Globus pallidus (tissue), 1 donor: ENCODE results near the gene PHIP.
"Not testable (repeated sequence)": the region's sequence is repeated elsewhere in the genome, so short reads cannot be mapped to it uniquely, and the experiment has no call there.

ENCODE experiments used
- DNase-seq: peaks from one replicate; pipeline ENCODE4 v3.0.0-alpha.2; 2015; ENCODE audit warnings: low spot score

The PHIP gene

DNA sequence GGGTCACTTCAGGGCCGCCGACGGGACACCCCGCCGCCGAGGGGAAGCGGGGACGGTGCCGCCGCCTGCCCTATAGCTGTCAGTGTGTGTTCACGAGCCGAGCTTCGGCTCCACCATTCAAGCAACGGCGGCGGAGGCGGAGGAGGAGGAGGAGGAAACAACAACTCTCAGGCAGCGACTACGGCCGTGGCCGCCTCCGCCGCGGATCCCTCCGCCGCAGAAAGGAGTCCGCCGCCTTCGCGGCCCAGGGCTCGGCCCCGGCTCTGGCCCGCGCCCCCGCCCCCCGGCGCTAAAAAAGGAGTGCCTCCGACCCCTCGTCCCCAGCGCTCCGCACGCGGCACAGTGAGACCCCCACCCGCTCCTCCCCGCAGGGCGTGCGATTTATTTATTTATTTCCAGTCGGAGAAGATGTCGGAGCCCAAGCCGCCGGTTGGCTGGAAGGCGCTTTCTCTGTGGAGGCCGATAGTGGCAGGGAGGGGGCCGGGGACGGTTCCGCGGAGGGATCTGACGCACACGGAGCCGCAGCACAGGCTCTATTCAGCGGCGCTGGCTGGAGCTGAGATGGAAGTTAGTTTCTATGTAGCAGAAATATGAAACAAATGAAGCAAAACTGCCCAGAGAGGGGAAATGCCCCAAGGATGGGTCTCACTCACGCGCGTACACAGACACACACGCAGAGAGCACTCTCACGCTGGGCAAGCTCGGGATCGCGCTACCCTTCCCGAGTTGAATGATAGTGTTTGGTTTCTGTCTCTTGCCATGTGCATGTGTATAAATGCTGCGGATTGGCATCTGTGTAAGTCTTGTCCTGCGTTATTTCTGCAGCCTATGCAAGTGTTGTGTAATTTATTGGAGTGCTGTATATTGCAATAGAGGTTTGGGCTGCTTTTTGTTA, at the start of gene PHIP:
PHIP (minus strand) TSS at position 180 of the 895 bp plus-strand sequence. CDS start 186 bp downstream, outside the sequence.
- DNase-seq, result peak; percentile 93

- DNase-seq, result no peak
Measured at GRCh38 chr6:79127660-79128059, 49.6 kb upstream of the PHIP start.

DNA sequence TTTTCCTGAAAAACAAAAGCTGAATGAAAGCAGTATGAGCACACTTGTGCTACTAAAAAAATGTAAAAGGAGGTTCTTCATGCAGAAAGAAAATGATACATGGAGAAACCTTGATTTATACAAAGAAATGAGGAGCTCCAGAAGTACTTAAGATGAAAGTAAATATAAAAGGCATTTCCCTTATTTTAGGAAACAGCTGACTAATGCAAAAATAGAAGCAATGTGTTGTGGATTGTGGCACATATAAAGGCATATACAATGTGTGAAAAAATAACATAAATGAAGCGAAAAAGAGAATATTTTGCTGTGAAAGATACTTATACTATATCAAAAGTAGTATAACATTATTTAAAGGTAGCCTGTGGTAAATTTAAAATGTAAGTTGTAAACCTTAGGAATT, 41.2 kb upstream of the PHIP start:
- DNase-seq, result no peak

- DNase-seq, result no peak
Measured at GRCh38 chr6:79117752-79118151, 39.7 kb upstream of the PHIP start.

DNA sequence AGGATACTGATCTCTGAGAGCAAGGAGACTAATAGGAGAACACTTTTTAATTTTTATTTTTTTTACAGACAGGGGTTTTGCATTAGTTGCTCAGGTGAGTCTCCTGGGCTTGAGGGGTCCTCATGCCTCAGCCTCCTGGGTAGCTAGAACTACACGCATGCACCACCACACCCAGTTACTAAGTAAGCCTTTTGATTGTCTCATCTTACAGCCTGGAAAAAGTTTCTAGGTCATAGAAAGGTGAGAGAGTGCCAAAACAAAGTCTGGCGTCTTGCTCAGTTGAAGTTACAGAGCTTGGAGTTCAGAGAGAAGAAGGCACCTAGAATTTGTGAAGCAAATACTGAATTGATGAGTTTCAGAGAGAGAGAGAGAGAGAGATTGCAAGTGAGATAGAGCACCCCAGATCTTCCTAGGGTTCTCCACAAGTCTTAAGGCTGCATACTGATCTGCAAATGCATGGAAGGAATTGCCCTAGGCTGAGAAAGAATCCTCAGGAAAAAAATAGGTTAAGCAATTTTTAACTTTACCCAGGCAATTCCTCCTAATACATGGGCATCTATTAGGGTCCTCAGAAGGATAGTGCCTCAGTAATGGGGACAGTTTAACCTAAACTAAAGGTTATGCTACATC, 37.6 kb upstream of the PHIP start:
- DNase-seq, result no peak

- DNase-seq, result no peak
Measured at GRCh38 chr6:79111549-79111948, 33.5 kb upstream of the PHIP start.

- DNase-seq, result no peak
Measured at GRCh38 chr6:79101164-79101563, 23.1 kb upstream of the PHIP start.

GRCh38 chr6:79100304-79100703, 22.2 kb upstream of the PHIP start:
- DNase-seq, result no peak

DNA sequence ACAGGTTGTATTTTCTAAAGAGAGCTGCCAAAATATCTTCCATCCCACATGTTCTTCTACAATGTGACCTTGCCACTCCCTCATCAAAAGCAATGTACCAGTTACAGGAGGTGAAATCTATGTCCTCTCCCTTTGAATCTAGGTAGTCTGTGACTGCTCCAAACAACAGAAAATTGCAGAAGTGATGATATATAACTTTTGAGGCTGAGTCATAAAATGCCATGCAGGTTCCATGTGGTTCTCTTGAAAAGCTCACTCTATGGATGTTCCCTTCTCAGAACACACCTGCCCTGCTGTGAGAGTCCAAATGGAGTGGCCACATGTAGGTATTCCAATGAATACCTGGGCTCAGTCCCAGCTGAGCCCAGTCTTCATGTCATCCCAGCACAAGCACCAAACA, 16.9 kb upstream of the PHIP start:
- DNase-seq, result no peak

- not testable (repeated sequence) for DNase-seq
Measured at GRCh38 chr6:79091801-79092200, 13.7 kb upstream of the PHIP start.

DNA sequence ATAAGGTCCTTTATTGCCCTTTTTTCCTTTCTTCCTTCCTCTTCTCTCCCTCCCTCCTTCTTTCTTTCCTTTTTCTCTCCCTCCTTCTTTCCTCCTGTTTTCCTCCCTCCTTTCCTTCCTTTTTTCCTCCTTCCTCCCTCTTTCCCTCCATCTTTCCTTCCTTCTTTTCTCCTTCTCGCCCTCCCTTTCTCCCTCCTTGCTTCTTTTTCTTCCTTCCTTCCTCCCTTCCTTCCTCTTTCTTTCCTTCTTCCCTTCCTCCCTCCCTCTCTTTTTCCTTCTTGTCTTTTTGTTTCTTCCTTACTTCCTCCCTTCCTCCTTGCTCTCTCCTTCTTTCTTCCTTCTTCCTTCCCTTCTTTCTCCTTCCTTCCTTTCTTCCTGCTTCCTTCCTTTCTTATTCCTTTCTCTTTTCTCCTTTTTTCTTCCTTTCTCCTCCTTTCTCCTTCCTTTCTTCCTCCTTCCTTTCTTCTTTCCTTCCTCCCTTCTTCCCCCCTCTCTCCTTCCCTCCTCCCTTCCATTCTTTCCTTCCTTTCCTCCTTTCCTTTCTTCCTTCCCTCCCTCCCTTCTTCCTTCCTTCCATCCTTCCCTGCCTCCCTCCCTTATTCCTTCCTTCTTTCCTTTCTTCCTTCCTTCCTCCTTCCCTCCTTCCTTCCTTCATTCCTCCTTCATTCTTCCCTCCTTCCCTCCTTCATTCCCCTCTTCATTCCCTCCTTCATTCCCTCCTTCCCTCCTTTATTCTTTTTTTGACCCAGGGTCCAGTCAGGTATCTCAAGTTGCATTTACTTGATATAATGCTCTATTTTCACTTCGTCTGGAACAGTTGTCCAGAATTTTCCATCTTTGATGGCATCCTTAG, 11.7 kb upstream of the PHIP start:
- no peak for DNase-seq

- no peak for DNase-seq
Measured at GRCh38 chr6:79084693-79085092, 6.6 kb upstream of the PHIP start.

DNA sequence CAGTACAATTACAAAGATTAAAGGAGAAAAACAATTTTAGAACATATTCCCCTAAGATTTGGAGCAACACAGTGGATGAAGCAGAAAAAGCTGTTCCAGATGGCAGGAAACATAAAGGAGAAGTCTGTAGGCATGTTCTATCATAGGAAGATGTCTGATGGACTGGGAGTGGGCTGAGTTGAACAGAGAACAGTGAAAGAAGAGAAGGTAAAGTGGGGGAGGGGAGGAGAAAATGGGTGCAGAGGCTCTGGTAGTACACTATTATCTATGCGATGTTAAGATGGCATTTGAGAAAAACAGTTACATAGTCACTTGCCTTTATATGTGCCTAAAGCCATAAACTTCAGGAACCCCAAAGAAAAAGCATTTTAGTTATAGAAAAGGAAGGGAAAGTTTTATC, 4.2 kb upstream of the PHIP start:
- DNase-seq, result no peak

GRCh38 chr6:79081663-79082062, 3.6 kb upstream of the PHIP start:
- DNase-seq, result no peak

GRCh38 chr6:79079561-79080041, 1.5 kb upstream of the PHIP start:
- peak; percentile 25 for DNase-seq

DNA sequence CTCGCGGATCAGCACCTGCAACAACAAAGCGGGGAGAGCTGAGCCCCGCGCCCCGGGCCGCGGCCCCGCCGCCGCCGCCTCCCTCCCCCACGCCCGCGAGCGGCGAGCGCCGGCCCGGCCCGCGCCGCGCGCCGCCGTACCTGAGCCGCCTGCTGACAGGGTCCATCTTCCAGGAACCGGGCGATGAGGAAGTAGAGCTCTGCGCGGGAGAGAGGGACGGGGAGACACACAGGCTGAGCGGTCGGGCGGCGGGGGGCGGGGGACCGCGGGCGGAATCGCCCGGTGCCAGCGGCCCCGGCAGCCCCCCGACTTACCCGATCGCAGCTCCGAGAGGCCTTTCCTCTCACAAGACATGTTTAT, 359 bp downstream of the PHIP start:
- no peak for DNase-seq

DNA sequence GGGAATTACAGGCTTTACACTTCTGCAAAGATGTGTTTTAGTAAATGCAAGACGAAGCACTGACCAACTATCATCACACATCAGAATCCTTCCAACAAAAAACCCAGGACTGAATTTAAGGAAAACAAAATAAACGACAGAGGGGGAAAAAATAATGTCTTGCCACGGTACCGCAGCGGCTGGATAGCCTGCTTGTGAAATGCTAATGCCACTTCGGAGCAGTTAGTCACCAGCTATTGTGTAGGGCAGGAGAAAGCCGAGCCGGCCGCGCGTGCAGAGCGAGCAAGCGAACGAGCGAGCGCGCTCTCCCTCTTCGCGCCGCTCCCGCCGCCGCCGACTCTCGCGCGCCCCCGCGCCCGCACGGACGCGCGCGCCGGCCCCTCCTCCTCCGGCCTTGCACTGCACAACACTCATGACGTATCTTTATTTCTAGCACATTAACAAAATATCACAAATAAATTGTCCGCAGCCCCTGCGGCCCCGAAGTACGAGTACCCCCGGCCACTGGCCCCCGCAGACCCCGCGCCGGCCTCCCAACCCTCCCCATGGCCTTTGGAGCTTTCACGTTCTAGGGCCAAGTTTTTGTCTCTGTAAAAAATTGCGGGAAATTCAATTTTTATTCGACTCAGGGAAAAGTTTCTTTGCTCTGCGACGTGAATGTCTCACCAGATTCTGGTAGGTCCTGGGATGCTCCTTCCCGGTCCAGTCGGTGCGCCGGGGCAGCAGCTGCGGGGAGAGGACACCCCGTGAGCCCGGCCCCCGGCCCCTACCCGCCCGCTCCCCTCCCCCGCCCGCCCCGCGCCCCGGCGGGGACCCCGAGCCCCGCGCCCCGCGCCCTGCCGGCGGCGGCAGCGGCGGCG, 1.0 kb downstream of the PHIP start:
- DNase-seq, result peak; percentile 93

- DNase-seq, result peak; percentile 22
Measured at GRCh38 chr6:79076160-79076559, 1.9 kb downstream of the PHIP start.

GRCh38 chr6:79073888-79074287, 4.2 kb downstream of the PHIP start:
- DNase-seq, result no peak

DNA sequence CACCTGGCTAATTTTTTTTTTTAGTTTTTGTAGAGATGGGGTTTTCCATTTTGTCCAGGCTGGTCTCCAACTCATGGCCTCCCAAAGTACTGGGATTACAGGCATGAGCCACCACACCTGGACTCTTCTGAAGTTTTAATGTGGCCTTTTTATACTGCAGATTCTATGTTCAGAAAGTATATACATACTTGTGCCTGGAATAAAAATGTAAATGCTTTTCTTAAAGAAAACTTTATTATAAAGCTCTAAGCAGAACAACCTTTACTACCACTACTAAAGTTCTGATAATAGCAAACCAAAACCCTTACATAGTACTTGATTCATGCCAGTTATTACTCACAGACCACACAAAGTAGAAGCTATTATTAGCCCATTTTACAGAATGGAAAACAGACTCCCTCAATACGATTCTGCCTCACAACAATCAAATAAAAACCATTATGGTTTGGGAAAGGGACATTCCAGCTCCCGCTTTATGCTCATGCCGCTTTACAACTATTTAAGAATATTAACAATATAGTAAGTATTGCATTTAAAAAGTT, 5.3 kb downstream of the PHIP start:
- no peak for DNase-seq

DNA sequence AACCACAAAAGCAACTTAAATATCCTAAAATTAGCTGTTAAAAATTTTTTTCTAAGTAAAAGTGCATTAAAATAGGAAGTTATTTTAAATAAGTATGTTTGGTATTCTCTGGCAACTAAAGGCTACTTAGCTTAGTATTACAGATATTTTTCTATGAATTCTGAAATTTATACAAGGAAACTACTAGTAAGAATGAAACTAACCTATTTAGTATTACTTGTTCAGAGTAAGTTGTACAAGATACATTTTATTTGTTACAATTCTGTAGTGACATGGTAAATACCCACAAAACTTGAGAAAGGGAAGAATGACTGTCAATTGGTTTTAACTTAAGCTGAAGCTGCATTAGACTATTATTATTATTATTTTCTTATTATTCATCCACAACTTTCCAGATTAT, 6.5 kb downstream of the PHIP start:
- DNase-seq, result no peak
